ENCODE results near the gene GREB1L.

GRCh38 chr18:21509062-21509461 lies 267.0 kb downstream of the GREB1L start:
- TF ChIP-seq YY1 (IDR thresholded peaks at IDR 0.05; ENCODE audit: insufficient read depth, insufficient read length) (no peak), ZNF274 (IDR thresholded peaks at IDR 0.05; ENCODE audit: low read depth, low read length) (no peak)
